ENCODE results near the gene SMAP1. TPM values are rescaled to one million over a fixed set of nuclear protein-coding genes. Genes with fewer than 3 reads are reported as not detected.

Gene SMAP1
- total RNA-seq, 4 donors from 2014 or later: 27.3 to 33.9 (median 32.4) TPM

DNA sequence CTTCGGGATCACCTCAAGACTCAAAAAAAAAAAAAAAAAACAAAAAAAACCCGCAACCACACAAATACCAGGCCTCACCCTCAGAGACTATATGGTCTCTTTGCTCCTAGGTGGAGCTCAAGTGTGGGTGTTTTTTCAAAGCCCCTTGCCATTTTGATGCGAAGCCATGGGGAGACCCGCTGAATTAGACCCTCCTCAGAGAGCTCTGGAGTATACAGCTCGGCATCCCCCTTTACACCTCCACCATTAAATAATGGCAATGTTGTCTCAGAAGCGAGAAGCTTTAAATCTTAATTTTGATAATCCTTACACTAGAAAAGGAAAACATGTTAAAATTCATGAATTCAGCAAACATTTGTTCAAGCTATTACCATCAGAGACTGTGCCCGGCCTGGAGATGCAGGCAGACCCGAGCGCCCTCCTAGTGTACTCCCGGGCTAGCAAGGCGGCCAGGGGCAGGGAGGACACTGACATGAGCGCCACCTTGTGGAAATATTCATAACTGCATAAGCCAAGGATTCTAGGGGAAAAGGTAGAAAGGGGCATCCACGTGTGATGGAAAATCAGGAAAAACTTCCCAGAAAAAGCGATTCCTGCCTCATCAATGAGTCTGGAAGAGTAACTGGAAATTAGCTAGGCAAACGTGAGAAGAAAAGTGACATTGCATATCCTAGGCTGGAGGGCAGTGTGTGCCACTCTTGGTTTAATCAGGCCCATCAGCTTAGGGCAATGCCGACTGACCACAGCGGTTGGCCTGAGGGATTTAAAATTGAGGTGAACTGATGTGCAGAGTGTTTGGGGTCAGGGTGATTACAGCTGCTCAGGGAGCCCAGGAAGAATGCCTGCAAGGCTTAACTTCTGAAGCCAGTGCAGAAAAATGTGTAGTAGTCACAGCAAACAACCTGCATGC, 216.6 kb downstream of the SMAP1 start:
- Histone ChIP-seq H3K4me1 (peaks cover 0 to 4% of the 10 kb centered on the region in 2 donors), H3K9me3 (no peaks in the 10 kb centered on the region), H3K4me3 (replicated peaks in 1 of 3) (no peak overlapping the region), H3K27me3 (no peaks in the 10 kb centered on the region), H3K27ac (no peak overlapping the region), H3K36me3 (no peaks in the 10 kb centered on the region)
- 37 to 39% methylated on average over 17 of the region's 17 CpGs for WGBS, 2 donors
- peak; percentile 54 to 59 for DNase-seq
- intact Hi-C loops (cut with DNase I): no loop called here
- no peak for TF ChIP-seq POLR2A (IDR thresholded peaks at IDR 0.05)
- TF ChIP-seq, protein P1, sequence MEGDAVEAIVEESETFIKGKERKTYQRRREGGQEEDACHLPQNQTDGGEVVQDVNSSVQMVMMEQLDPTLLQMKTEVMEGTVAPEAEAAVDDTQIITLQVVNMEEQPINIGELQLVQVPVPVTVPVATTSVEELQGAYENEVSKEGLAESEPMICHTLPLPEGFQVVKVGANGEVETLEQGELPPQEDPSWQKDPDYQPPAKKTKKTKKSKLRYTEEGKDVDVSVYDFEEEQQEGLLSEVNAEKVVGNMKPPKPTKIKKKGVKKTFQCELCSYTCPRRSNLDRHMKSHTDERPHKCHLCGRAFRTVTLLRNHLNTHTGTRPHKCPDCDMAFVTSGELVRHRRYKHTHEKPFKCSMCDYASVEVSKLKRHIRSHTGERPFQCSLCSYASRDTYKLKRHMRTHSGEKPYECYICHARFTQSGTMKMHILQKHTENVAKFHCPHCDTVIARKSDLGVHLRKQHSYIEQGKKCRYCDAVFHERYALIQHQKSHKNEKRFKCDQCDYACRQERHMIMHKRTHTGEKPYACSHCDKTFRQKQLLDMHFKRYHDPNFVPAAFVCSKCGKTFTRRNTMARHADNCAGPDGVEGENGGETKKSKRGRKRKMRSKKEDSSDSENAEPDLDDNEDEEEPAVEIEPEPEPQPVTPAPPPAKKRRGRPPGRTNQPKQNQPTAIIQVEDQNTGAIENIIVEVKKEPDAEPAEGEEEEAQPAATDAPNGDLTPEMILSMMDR (IDR thresholded peaks at IDR 0.05): peak; percentile 68 to 96 (median 90)

DNA sequence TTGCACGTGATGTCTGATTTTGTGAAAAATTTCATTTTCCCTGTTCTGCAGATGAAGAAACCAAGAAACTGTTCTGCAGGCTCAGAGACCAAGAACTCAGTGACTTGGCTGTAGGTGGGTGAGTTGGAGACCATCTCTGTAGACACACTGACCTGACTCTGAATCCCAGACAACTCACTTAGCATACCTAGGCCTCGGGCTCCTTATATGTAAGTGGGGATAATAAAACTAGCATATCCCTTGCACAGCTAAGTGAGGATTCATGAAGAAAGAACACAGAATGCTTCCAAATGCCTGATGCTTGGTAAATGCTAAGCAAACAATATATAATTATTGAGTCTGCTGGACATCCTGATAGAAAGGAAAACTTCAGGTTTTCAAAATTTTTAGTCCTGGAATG, 218.4 kb downstream of the SMAP1 start:
- Histone ChIP-seq H3K36me3 (no peaks in the 10 kb centered on the region), H3K4me3 (replicated peaks in 1 of 3) (no peak overlapping the region), H3K27me3 (no peaks in the 10 kb centered on the region), H3K9me3 (no peaks in the 10 kb centered on the region), H3K27ac (no peak overlapping the region), H3K4me1 (peaks cover 0 to 4% of the 10 kb centered on the region in 2 donors)
- TF ChIP-seq POLR2A (IDR thresholded peaks at IDR 0.05): no peak
- TF ChIP-seq, protein P1 (IDR thresholded peaks at IDR 0.05): no peak
- intact Hi-C loops (cut with DNase I): no loop called here
- no peak for DNase-seq
- 90 to 94% methylated on average over 2 of the region's 2 CpGs for WGBS, 2 donors

DNA sequence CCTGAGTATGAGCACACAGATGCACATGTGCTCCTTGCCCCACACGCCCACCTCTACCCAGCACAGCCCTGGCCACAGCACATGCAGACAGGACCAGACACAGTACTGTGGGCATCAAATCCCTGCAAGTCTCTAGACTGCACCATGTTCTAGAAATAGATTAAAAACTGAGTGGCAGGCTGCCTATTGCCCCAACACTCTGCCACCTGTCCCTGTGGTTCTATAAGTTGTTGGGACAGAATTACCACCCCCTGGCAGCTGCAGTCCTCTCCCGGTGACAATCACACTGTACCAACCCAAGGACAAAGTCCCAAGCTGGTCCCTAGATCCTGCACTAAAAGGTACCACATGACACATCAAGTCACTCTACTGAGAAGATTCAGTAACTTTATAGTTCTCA, 219.0 kb downstream of the SMAP1 start:
- intact Hi-C loops (cut with DNase I): no loop called here
- H3K4me1 ChIP-seq: peaks cover 0 to 4% of the 10 kb centered on the region in 2 donors
- no peaks in the 10 kb centered on the region for H3K36me3 ChIP-seq
- WGBS, 2 donors: 93 to 100% methylated on average over 2 of the region's 2 CpGs
- no peaks in the 10 kb centered on the region for H3K27me3 ChIP-seq
- H3K4me3 ChIP-seq (replicated peaks in 1 of 3): no peak overlapping the region
- no peaks in the 10 kb centered on the region for H3K9me3 ChIP-seq
- H3K27ac ChIP-seq: no peak overlapping the region
- TF ChIP-seq, protein P1 (IDR thresholded peaks at IDR 0.05): no peak
- TF ChIP-seq POLR2A (IDR thresholded peaks at IDR 0.05): no peak
- DNase-seq: no peak

DNA sequence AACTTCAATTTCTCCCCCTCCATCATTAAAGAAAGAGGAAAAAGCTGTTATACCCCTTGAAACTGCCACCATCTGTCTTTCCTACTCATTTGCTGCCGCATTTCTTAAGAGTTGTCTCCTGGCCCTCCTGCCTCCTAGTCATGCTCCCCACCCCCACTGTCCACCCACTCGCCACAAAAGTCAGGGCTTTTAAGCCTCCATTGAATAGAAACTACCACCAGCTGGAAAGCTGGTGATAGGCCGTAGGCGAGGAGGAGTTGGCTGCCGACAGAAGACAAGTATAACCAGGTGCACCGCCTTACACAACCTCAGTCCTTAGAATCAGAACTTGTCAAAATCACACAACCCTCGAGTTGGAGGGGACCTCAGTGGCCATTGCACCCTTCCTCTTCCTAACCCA, 221.6 kb downstream of the SMAP1 start:
- 91 to 98% methylated on average over 7 of the region's 7 CpGs for WGBS, 2 donors
- Histone ChIP-seq H3K9me3 (no peaks in the 10 kb centered on the region), H3K27ac (no peak overlapping the region), H3K4me3 (replicated peaks in 1 of 3) (no peak overlapping the region), H3K4me1 (peaks cover 0 to 4% of the 10 kb centered on the region in 2 donors), H3K27me3 (no peaks in the 10 kb centered on the region), H3K36me3 (no peaks in the 10 kb centered on the region)
- intact Hi-C loops (cut with DNase I): no loop called here
- DNase-seq: no peak
- TF ChIP-seq, protein P1 (IDR thresholded peaks at IDR 0.05): no peak
- no peak for TF ChIP-seq POLR2A (IDR thresholded peaks at IDR 0.05)

DNA sequence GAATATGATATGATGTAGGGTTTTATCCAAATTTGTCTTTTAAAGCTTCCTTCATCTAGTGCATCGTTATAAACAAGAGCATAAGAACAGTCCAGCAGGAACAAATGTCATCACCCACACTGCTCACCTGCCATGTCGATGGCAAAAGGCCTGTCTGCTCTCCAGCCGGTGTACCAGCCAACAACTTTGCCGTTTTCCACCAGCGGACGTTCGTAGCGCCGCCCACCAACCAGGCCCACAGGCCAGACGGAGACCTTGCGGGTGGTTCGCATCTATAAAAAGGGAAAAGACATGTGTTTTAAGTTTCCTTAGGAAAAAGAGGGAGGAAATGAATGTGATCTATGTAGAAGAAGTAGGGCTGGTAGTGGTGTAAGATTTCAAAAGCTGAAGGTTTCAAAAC, 226.3 kb downstream of the SMAP1 start:
- DNase-seq: no peak
- no peaks in the 10 kb centered on the region for H3K9me3 ChIP-seq
- no peak for TF ChIP-seq POLR2A (IDR thresholded peaks at IDR 0.05)
- TF ChIP-seq, protein P1 (IDR thresholded peaks at IDR 0.05): no peak
- intact Hi-C loops (cut with DNase I): no loop called here
- WGBS, 2 donors: 94 to 95% methylated on average over 12 of the region's 12 CpGs
- no peaks in the 10 kb centered on the region for H3K36me3 ChIP-seq
- H3K4me1 ChIP-seq: no peaks in the 10 kb centered on the region
- H3K4me3 ChIP-seq (replicated peaks in 1 of 3): no peak overlapping the region
- no peak overlapping the region for H3K27ac ChIP-seq
- no peaks in the 10 kb centered on the region for H3K27me3 ChIP-seq

Data from thyroid gland (tissue), 4 donors.